MM.1S (cell line): Measurements from ENCODE around the gene C10orf143.

Source experiments
- DNase-seq: peaks from one replicate; pipeline ENCODE4 v3.0.0-alpha.2; 2015
- H2AFZ ChIP-seq: fragments of 300-600 bp; sonication (generic); 2 replicates; pipeline ENCODE4 v1.6.0; 2016; ENCODE audit warnings: antibody characterized with exemption, low read length
- H3F3A ChIP-seq: fragments of 300-600 bp; sonication (generic); 2 replicates; pipeline ENCODE4 v1.6.1; 2016; ENCODE audit warnings: mild to moderate bottlenecking, antibody characterized with exemption, low read length, moderate library complexity, mixed read lengths; ENCODE audit not compliant: insufficient read depth
- H3K27ac ChIP-seq: fragments of 300-600 bp; sonication (generic); 2 replicates; pipeline ENCODE4 v1.5.1; 2016; ENCODE audit warnings: mild to moderate bottlenecking, low read length
- H3K27me3 ChIP-seq: fragments of 300-600 bp; sonication (generic); replicated peaks from 2 replicates; pipeline ENCODE4 v1.6.0; 2016; ENCODE audit warnings: low read length; ENCODE audit not compliant: insufficient read depth
- H3K36me3 ChIP-seq: fragments of 300-600 bp; sonication (generic); replicated peaks from 2 replicates; pipeline ENCODE4 v1.6.1; 2016; ENCODE audit warnings: mild to moderate bottlenecking, low read length, mixed read lengths; ENCODE audit not compliant: insufficient read depth
- H3K4me1 ChIP-seq: fragments of 300-600 bp; sonication (generic); 2 replicates; pipeline ENCODE4 v1.6.1; 2016; ENCODE audit warnings: low read length, mixed read lengths
- H3K4me2 ChIP-seq: fragments of 300-600 bp; sonication (generic); 2 replicates; pipeline ENCODE4 v1.6.0; 2016; ENCODE audit warnings: low read depth, low read length
- H3K4me3 ChIP-seq: fragments of 300-600 bp; sonication (generic); 2 replicates; pipeline ENCODE4 v1.5.1; 2016; ENCODE audit warnings: low read length, mixed read lengths
- H3K79me2 ChIP-seq: fragments of 300-600 bp; sonication (generic); 2 replicates; pipeline ENCODE4 v1.6.1; 2016; ENCODE audit warnings: mixed run types, low read length, mixed read lengths
- H3K9ac ChIP-seq: fragments of 300-600 bp; sonication (generic); 2 replicates; pipeline ENCODE4 v1.6.1; 2016; ENCODE audit warnings: low read length, mixed read lengths
- H3K9me2 ChIP-seq: fragments of 300-600 bp; sonication (generic); replicated peaks from 2 replicates; pipeline ENCODE4 v1.6.1; 2016; ENCODE audit warnings: mild to moderate bottlenecking, low read length, mixed read lengths; ENCODE audit not compliant: insufficient read depth
- H3K9me3 ChIP-seq: fragments of 300-600 bp; sonication (generic); replicated peaks from 2 replicates; pipeline ENCODE4 v1.6.1; 2016; ENCODE audit warnings: mild to moderate bottlenecking, low read length, mixed read lengths; ENCODE audit not compliant: insufficient read depth
- H4K20me1 ChIP-seq: fragments of 300-600 bp; sonication (generic); 2 replicates; pipeline ENCODE4 v1.6.1; 2016; ENCODE audit warnings: mild to moderate bottlenecking, low read length, moderate library complexity, mixed read lengths; ENCODE audit not compliant: insufficient read depth
- CTCF ChIP-seq: fragments of 300-600 bp; sonication (generic); IDR thresholded peaks from 2 replicates; pipeline ENCODE4 v1.5.1; 2016; ENCODE audit warnings: antibody characterized with exemption, low read length, mixed read lengths
- EZH2 ChIP-seq: fragments of 300-600 bp; sonication (generic); optimal IDR thresholded peaks from 2 replicates; pipeline ENCODE3; 2017; ENCODE audit warnings: low read depth, mild to moderate bottlenecking, antibody characterized with exemption, low read length, mixed read lengths
- EZH2phosphoT487 ChIP-seq: fragments of 300-600 bp; sonication (generic); IDR thresholded peaks from 2 replicates; pipeline ENCODE4 v1.6.1; 2018; ENCODE audit warnings: antibody characterized with exemption, low read length

Gene C10orf143

DNA sequence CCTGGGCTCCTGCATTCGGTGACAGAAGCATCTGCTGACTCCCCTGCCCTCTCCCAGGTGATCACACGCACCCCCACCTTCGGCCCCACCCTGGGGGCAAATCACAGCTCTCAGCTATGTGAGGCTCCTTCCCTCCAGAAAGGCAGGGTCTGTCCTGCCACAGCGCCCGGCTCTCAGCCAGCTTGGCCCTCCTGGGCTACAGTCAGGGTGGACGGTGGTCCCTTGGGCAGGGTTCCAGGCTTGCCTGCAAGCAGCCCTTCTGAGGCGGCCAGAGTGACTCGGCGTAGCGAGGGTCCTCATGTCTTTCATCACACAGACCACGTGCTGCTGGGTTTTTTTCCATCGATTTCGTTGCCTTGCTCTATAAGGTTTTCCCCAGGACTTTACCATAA lies 93.0 kb downstream of the C10orf143 start:
- Histone ChIP-seq H3K27me3 (no peaks in the 10 kb centered on the region), H3K9me2 (no peaks in the 10 kb centered on the region), H4K20me1 (no peaks in the 10 kb centered on the region), H3K36me3 (no peaks in the 10 kb centered on the region), H3K4me1 (no peaks in the 10 kb centered on the region), H3K27ac (no peak overlapping the region), H3F3A (no peaks in the 10 kb centered on the region), H3K4me3 (no peak overlapping the region), H3K79me2 (no peaks in the 10 kb centered on the region), H3K9ac (no peak overlapping the region), H2AFZ (no peak overlapping the region), H3K9me3 (no peaks in the 10 kb centered on the region), H3K4me2 (no peak overlapping the region)
- no peak for DNase-seq
- TF ChIP-seq EZH2 (no peak), CTCF (no peak), EZH2phosphoT487 (no peak)

- TF ChIP-seq CTCF (no peak), EZH2phosphoT487 (no peak), EZH2 (no peak)
- Histone ChIP-seq H3K9me2 (no peaks in the 10 kb centered on the region), H3K4me3 (no peak overlapping the region), H3K9me3 (no peaks in the 10 kb centered on the region), H3K9ac (no peak overlapping the region), H3K27ac (no peak overlapping the region), H3F3A (no peaks in the 10 kb centered on the region), H3K4me1 (no peaks in the 10 kb centered on the region), H3K27me3 (no peaks in the 10 kb centered on the region), H3K79me2 (no peaks in the 10 kb centered on the region), H2AFZ (no peak overlapping the region), H3K36me3 (no peaks in the 10 kb centered on the region), H3K4me2 (no peak overlapping the region), H4K20me1 (no peaks in the 10 kb centered on the region)
- no peak for DNase-seq
Measured at GRCh38 chr10:130016993-130017630, 93.5 kb downstream of the C10orf143 start.

DNA sequence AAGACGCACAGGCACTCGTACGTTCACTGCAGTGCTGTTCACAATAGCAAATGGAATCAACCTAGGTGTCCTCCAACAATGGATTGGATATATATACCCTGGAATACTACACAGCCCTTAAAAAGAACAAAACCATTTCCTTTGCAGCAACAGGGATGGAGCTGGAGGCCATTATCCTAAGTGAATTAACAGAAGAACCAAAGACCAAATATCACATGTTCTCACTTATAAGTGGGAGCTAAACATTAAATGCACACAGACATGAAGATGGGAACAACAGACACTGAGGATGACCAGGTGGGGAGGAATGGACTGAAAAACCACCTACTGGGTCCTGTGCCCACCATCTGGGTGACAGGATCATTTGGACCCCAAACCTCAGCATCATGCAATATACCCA lies 94.5 kb downstream of the C10orf143 start:
- no peak overlapping the region for H2AFZ ChIP-seq
- H3K4me1 ChIP-seq: no peaks in the 10 kb centered on the region
- no peaks in the 10 kb centered on the region for H3K27me3 ChIP-seq

More for the DNA sequence above, 94.5 kb downstream of the C10orf143 start:
- Histone ChIP-seq H3F3A (no peaks in the 10 kb centered on the region), H3K9ac (no peak overlapping the region), H3K4me3 (no peak overlapping the region), H3K9me2 (no peaks in the 10 kb centered on the region), H3K79me2 (no peaks in the 10 kb centered on the region), H3K36me3 (no peaks in the 10 kb centered on the region), H3K4me2 (no peak overlapping the region), H3K9me3 (no peaks in the 10 kb centered on the region), H4K20me1 (no peaks in the 10 kb centered on the region), H3K27ac (no peak overlapping the region)
- TF ChIP-seq EZH2phosphoT487 (no peak), CTCF (no peak), EZH2 (no peak)
- no peak for DNase-seq
